Measurements from ENCODE around the gene ANAPC15. TPM values are rescaled to one million over a fixed set of nuclear protein-coding genes. Genes with fewer than 3 reads are reported as not detected.

Gene ANAPC15
- total and polyA plus RNA-seq, 2 donors (not counting 3 experiments of a cell fraction or from before 2014, with no cell fraction given): 67.0 to 70.5 TPM

DNA sequence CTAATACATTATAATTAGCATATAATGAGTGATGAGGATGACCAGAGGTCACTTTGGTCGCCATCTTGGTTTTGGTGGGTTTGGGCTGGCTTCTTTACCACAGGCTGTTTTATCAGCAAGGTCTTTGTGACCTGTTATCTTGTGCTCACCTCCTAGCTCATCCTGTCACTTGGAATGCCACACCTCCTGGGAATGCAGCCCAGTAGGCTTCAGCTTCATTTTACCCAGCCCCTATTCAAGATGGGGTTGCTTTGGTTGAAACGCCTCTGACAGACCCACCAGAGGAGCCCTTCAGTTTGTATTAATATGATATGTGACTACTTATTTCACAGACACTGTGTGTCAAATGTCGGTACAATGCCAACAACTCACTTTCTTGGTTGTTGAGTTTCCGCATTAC is 43.3 kb upstream of the ANAPC15 start:
- no peak overlapping the region for H3K4me2 ChIP-seq (ENCODE audit: insufficient read depth, low read length)
- ChIA-PET CTCF (interaction anchor here (1.2 to 2.9 kb wide), 2 partner anchors 11 to 275 kb away, joined by 4 to 18 read pairs; no protein-coding TSS in a partner anchor), POLR2A (no interaction called here)
- H3K9me3 ChIP-seq (replicated peaks; ENCODE audit: control insufficient read depth, insufficient read depth, low read length): no peaks in the 10 kb centered on the region
- H3K4me1 ChIP-seq (ENCODE audit: control insufficient read depth, extremely low read depth, insufficient read depth, low read length): no peaks in the 10 kb centered on the region
- no TSS peak for BruUV-seq (replicated peaks)
- intact Hi-C loops (cut with micrococcal nuclease): no loop called here
- no peaks in the 10 kb centered on the region for H3K9me1 ChIP-seq (replicated peaks; ENCODE audit: control insufficient read depth, extremely low read depth, insufficient read depth, low read length)
- dilution Hi-C loops (cut with MboI; ENCODE audit: extremely low pct_ligation_motif_present, low sequenced_read_pairs): no loop called here
- H3K27me3 ChIP-seq (ENCODE audit: control insufficient read depth in 2 of 2, insufficient read depth in 2 of 2, low read length in 2 of 2): peaks cover 7 to 10% of the 10 kb centered on the region in 2 experiments
- DNase-seq (ENCODE audit: low read depth, low spot score) (no peak), FAIRE-seq (no peak)
- H3K27ac ChIP-seq (ENCODE audit: insufficient read depth, low read depth, low read length): no peak overlapping the region
- no peak overlapping the region for H3K4me3 ChIP-seq (replicated peaks in 1 of 3; ENCODE audit: insufficient read depth in 1 of 3, low read depth in 1 of 3, low read length in 3 of 3)
- H3K9ac ChIP-seq (replicated peaks; ENCODE audit: extremely low read depth, insufficient read depth, low read length): no peak overlapping the region
- no peaks in the 10 kb centered on the region for H3K79me2 ChIP-seq (ENCODE audit: control insufficient read depth, insufficient read depth, low read length)
- H2AFZ ChIP-seq (ENCODE audit: low read depth, low read length): no peak overlapping the region
- H3K36me3 ChIP-seq (ENCODE audit: control insufficient read depth in 2 of 2, extremely low read depth in 1 of 2, insufficient read depth in 2 of 2, low read length in 2 of 2): no peaks in the 10 kb centered on the region
- no peaks in the 10 kb centered on the region for H4K20me1 ChIP-seq (replicated peaks; ENCODE audit: control insufficient read depth, extremely low read depth, insufficient read depth, low read length)
- no peak for TF ChIP-seq EZH2 (IDR thresholded peaks at IDR 0.05; ENCODE audit: borderline replicate concordance, low read depth, low read length, severe bottlenecking)
- TF ChIP-seq POLR2A (IDR thresholded peaks at IDR 0.05; ENCODE audit: low read depth, low read length): no peak
- TF ChIP-seq FOS (IDR thresholded peaks at IDR 0.05; ENCODE audit: borderline replicate concordance, insufficient read depth, low read length): no peak
- TF ChIP-seq GATA2 (IDR thresholded peaks at IDR 0.05; ENCODE audit: insufficient read depth, insufficient read length, low read depth, low read length): no peak
- TF ChIP-seq MAX (IDR thresholded peaks at IDR 0.05; ENCODE audit: insufficient read depth, insufficient read length): no peak
- no peak for TF ChIP-seq JUN (IDR thresholded peaks at IDR 0.05; ENCODE audit: borderline replicate concordance, insufficient read depth, insufficient read length, low read depth)
- TF ChIP-seq, protein P1, sequence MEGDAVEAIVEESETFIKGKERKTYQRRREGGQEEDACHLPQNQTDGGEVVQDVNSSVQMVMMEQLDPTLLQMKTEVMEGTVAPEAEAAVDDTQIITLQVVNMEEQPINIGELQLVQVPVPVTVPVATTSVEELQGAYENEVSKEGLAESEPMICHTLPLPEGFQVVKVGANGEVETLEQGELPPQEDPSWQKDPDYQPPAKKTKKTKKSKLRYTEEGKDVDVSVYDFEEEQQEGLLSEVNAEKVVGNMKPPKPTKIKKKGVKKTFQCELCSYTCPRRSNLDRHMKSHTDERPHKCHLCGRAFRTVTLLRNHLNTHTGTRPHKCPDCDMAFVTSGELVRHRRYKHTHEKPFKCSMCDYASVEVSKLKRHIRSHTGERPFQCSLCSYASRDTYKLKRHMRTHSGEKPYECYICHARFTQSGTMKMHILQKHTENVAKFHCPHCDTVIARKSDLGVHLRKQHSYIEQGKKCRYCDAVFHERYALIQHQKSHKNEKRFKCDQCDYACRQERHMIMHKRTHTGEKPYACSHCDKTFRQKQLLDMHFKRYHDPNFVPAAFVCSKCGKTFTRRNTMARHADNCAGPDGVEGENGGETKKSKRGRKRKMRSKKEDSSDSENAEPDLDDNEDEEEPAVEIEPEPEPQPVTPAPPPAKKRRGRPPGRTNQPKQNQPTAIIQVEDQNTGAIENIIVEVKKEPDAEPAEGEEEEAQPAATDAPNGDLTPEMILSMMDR (IDR thresholded peaks at IDR 0.05; ENCODE audit: extremely low read depth in 1 of 2, insufficient read depth in 1 of 2, low read depth in 1 of 2, low read length in 2 of 2): no peak
- no peak for TF ChIP-seq POLR2AphosphoS5 (IDR thresholded peaks at IDR 0.05; ENCODE audit: insufficient read depth, low read depth, low read length)
- TF ChIP-seq MYC (IDR thresholded peaks at IDR 0.05; ENCODE audit: low read depth, low read length): no peak

Data from endothelial cell of umbilical vein (primary cell).